ENCODE results near the gene RNF44.

GRCh38 chr5:176533390-176533789 lies 3.8 kb downstream of the RNF44 start:
- TF ChIP-seq POLR2AphosphoS5 (IDR thresholded peaks at IDR 0.05; ENCODE audit: low read depth, low read length) (no peak), EZH2phosphoT487 (IDR thresholded peaks at IDR 0.05; ENCODE audit: borderline replicate concordance) (no peak), YY1 (IDR thresholded peaks at IDR 0.05; ENCODE audit: extremely low read depth, insufficient replicate concordance, low read depth, low read length) (no peak), RAD21 (IDR thresholded peaks at IDR 0.05; ENCODE audit: low read depth) (no peak), ZNF274 (IDR thresholded peaks at IDR 0.05; ENCODE audit: low read depth, low read length) (no peak), CEBPB (IDR thresholded peaks at IDR 0.05; ENCODE audit: low read depth) (no peak), POLR2A (IDR thresholded peaks at IDR 0.05; ENCODE audit: borderline replicate concordance, extremely low read depth, insufficient read depth, insufficient read length) (no peak)
- TF ChIP-seq, protein P1, sequence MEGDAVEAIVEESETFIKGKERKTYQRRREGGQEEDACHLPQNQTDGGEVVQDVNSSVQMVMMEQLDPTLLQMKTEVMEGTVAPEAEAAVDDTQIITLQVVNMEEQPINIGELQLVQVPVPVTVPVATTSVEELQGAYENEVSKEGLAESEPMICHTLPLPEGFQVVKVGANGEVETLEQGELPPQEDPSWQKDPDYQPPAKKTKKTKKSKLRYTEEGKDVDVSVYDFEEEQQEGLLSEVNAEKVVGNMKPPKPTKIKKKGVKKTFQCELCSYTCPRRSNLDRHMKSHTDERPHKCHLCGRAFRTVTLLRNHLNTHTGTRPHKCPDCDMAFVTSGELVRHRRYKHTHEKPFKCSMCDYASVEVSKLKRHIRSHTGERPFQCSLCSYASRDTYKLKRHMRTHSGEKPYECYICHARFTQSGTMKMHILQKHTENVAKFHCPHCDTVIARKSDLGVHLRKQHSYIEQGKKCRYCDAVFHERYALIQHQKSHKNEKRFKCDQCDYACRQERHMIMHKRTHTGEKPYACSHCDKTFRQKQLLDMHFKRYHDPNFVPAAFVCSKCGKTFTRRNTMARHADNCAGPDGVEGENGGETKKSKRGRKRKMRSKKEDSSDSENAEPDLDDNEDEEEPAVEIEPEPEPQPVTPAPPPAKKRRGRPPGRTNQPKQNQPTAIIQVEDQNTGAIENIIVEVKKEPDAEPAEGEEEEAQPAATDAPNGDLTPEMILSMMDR (IDR thresholded peaks at IDR 0.05 in 2 of 3, conservative IDR thresholded peaks at IDR 0.05 in 1 of 3; ENCODE audit: borderline replicate concordance in 1 of 3, insufficient read depth in 1 of 3, low read depth in 2 of 3, low read length in 2 of 3) = no peak
